ENCODE data around the gene SPON2. TPM values are rescaled to one million over a fixed set of nuclear protein-coding genes. Genes with fewer than 3 reads are reported as not detected.

SPON2 gene
- polyA plus RNA-seq, 1 donor (not counting 4 experiments of a cell fraction or from before 2014, with no cell fraction given): 3.3 TPM

DNA sequence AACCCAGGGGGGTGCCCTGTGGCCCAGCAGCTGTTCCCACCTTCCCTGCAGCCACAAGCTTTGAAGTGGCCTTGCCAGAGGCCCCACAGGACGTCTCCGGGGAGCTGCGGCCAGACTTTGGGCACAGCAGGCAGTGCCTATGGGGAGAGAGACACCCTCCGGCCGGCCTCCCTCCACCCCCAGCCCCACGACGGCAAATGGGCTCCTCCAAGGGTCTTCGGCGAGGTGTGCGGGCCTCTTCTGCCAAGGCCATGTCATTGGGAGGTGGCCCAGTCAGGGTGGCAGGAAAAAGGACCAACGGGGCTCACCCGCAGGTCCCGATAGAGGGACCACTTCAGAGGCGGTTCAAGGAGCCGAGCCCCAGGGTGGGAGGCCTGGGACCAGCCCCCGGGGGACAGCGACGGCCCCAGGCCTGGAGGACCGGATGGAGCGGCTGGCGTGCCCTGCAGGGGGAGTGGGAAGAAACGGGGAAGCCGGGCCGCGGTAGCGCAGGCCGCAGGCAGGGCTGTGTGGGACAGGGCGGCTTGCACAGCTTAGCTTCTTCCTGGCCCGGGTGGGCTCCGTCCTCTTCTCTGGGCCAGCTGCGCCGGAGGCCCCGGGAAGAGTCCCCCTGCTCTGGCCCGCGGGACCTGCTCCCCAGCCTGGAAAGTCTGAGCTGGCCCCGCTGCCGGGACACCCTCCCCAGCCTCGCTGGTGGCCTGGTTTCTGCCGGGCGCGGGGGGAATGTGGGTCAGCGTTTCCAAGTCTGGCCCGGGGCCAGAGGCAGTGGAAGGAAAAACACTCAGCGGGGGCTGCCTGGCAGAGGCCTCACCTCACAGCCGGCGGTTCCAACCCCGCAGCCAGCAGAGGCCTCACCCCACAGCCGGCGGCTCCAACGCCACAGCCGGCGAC lies 21.9 kb upstream of the SPON2 start:
- TF ChIP-seq, protein P1, sequence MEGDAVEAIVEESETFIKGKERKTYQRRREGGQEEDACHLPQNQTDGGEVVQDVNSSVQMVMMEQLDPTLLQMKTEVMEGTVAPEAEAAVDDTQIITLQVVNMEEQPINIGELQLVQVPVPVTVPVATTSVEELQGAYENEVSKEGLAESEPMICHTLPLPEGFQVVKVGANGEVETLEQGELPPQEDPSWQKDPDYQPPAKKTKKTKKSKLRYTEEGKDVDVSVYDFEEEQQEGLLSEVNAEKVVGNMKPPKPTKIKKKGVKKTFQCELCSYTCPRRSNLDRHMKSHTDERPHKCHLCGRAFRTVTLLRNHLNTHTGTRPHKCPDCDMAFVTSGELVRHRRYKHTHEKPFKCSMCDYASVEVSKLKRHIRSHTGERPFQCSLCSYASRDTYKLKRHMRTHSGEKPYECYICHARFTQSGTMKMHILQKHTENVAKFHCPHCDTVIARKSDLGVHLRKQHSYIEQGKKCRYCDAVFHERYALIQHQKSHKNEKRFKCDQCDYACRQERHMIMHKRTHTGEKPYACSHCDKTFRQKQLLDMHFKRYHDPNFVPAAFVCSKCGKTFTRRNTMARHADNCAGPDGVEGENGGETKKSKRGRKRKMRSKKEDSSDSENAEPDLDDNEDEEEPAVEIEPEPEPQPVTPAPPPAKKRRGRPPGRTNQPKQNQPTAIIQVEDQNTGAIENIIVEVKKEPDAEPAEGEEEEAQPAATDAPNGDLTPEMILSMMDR (optimal IDR thresholded peaks at IDR 0.05 in 1 of 3, IDR thresholded peaks at IDR 0.05 in 1 of 3, conservative IDR thresholded peaks at IDR 0.05 in 1 of 3; ENCODE audit: extremely low read depth in 1 of 3, insufficient read depth in 2 of 3, low read length in 3 of 3): no peak
- no peak for TF ChIP-seq EZH2 (IDR thresholded peaks at IDR 0.05; ENCODE audit: low read length)
- Histone ChIP-seq H3K36me3 (ENCODE audit: control insufficient read depth in 2 of 2, extremely low read depth in 1 of 2, insufficient read depth in 2 of 2, low read length in 2 of 2) (no peaks in the 10 kb centered on the region), H3K4me1 (ENCODE audit: control insufficient read depth, extremely low read depth, insufficient read depth, low read length) (peaks cover 19% of the 10 kb centered on the region), H3K4me2 (ENCODE audit: control insufficient read depth, extremely low read depth, insufficient read depth, low read depth, low read length) (no peak overlapping the region), H2AFZ (ENCODE audit: control insufficient read depth, low read length) (no peak overlapping the region), H4K20me1 (ENCODE audit: control insufficient read depth, extremely low read depth, insufficient read depth, low read length) (peaks cover 2% of the 10 kb centered on the region), H3K9me1 (ENCODE audit: control insufficient read depth, extremely low read depth, insufficient read depth, low read length) (no peaks in the 10 kb centered on the region), H3K9me3 (ENCODE audit: control insufficient read depth, low read depth, low read length) (no peaks in the 10 kb centered on the region), H3K27ac (ENCODE audit: control insufficient read depth, insufficient read depth, low read length) (no peak overlapping the region), H3K27me3 (ENCODE audit: control insufficient read depth, extremely low read depth, insufficient read depth, low read length) (no peaks in the 10 kb centered on the region), H3K79me2 (ENCODE audit: control insufficient read depth, insufficient read depth, low read length) (no peaks in the 10 kb centered on the region), H3K4me3 (ENCODE audit: control insufficient read depth in 2 of 3, extremely low read depth in 1 of 3, insufficient read depth in 2 of 3, low read depth in 1 of 3, low read length in 3 of 3) (no peak overlapping the region), H3K9ac (ENCODE audit: control insufficient read depth, extremely low read depth, insufficient read depth, low read length) (no peak overlapping the region)
- dilution Hi-C loops (cut with MboI; ENCODE audit: extremely low pct_ligation_motif_present, low sequenced_read_pairs): no loop called here
- FAIRE-seq (no peak), DNase-seq (ENCODE audit: low read depth, low spot score) (no peak)

- Histone ChIP-seq H3K9me3 (ENCODE audit: control insufficient read depth, low read depth, low read length) (no peaks in the 10 kb centered on the region), H4K20me1 (ENCODE audit: control insufficient read depth, extremely low read depth, insufficient read depth, low read length) (peaks cover 2% of the 10 kb centered on the region), H3K4me2 (ENCODE audit: control insufficient read depth, extremely low read depth, insufficient read depth, low read depth, low read length) (no peak overlapping the region), H3K27me3 (ENCODE audit: control insufficient read depth, extremely low read depth, insufficient read depth, low read length) (no peaks in the 10 kb centered on the region), H3K9ac (ENCODE audit: control insufficient read depth, extremely low read depth, insufficient read depth, low read length) (no peak overlapping the region), H3K4me1 (ENCODE audit: control insufficient read depth, extremely low read depth, insufficient read depth, low read length) (peaks cover 19% of the 10 kb centered on the region), H3K9me1 (ENCODE audit: control insufficient read depth, extremely low read depth, insufficient read depth, low read length) (no peaks in the 10 kb centered on the region), H3K36me3 (ENCODE audit: control insufficient read depth in 2 of 2, extremely low read depth in 1 of 2, insufficient read depth in 2 of 2, low read length in 2 of 2) (no peaks in the 10 kb centered on the region), H3K79me2 (ENCODE audit: control insufficient read depth, insufficient read depth, low read length) (no peaks in the 10 kb centered on the region), H3K4me3 (ENCODE audit: control insufficient read depth in 2 of 3, extremely low read depth in 1 of 3, insufficient read depth in 2 of 3, low read depth in 1 of 3, low read length in 3 of 3) (no peak overlapping the region), H3K27ac (ENCODE audit: control insufficient read depth, insufficient read depth, low read length) (no peak overlapping the region), H2AFZ (ENCODE audit: control insufficient read depth, low read length) (no peak overlapping the region)
- TF ChIP-seq, protein P1 (optimal IDR thresholded peaks at IDR 0.05 in 1 of 3, IDR thresholded peaks at IDR 0.05 in 1 of 3, conservative IDR thresholded peaks at IDR 0.05 in 1 of 3; ENCODE audit: extremely low read depth in 1 of 3, insufficient read depth in 2 of 3, low read length in 3 of 3): no peak
- no peak for TF ChIP-seq EZH2 (IDR thresholded peaks at IDR 0.05; ENCODE audit: low read length)
- DNase-seq (ENCODE audit: low read depth, low spot score) (no peak), FAIRE-seq (no peak)
- dilution Hi-C loops (cut with MboI; ENCODE audit: extremely low pct_ligation_motif_present, low sequenced_read_pairs): no loop called here
These were observed 21.0 kb upstream of the SPON2 start for GRCh38 chr4:1193206-1194009.

Data from keratinocyte (primary cell).